Measurements from ENCODE around the gene ATP5MK. TPM values are rescaled to one million over a fixed set of nuclear protein-coding genes. Genes with fewer than 3 reads are reported as not detected.
"Not testable (repeated sequence)": the region's sequence is repeated elsewhere in the genome, so short reads cannot be mapped to it uniquely, and the experiment has no call there.

The ATP5MK gene
- polyA plus RNA-seq, 1 of the 3 experiments (the other 2 are of a cell fraction) = 408 TPM

GRCh38 chr10:103355906-103356599 is 40.2 kb downstream of the ATP5MK start:
- Histone ChIP-seq H3K9ac (no peak overlapping the region), H3K9me2 (no peaks in the 10 kb centered on the region), H3K79me2 (ENCODE audit: insufficient read depth) (no peaks in the 10 kb centered on the region), H3K9me3 (no peaks in the 10 kb centered on the region), H3K4me1 (ENCODE audit: control insufficient read depth in 1 of 2, insufficient read depth in 2 of 2, low read depth in 1 of 2, low read length in 1 of 2) (no peaks in the 10 kb centered on the region), H3K27ac (ENCODE audit: low read depth in 2 of 2, low read length in 1 of 2) (no peak overlapping the region), H3K36me3 (replicated peaks in 1 of 2; ENCODE audit: control insufficient read depth in 1 of 2, insufficient read depth in 2 of 2, low read length in 1 of 2) (no peaks in the 10 kb centered on the region), H3K27me3 (ENCODE audit: insufficient read depth) (no peaks in the 10 kb centered on the region), H3K4me3 (ENCODE audit: low read depth in 2 of 2, low read length in 1 of 2) (no peak overlapping the region), H3K4me2 (no peak overlapping the region), H4K20me1 (ENCODE audit: insufficient read depth) (no peaks in the 10 kb centered on the region), H3F3A (replicated peaks; ENCODE audit: insufficient read depth) (peaks cover 3% of the 10 kb centered on the region), H2AFZ (ENCODE audit: low read depth) (no peak overlapping the region)
- DNase-seq = no peak
- ChIA-PET POLR2A (interaction anchor here (0.6 kb wide), 1 partner anchor 374 kb away, joined by 3 read pairs; no protein-coding TSS in a partner anchor), CTCF (no interaction called here)
- no peak for TF ChIP-seq FOXM1 (IDR thresholded peaks at IDR 0.05; ENCODE audit: low read depth)
- no peak for TF ChIP-seq USF1 (IDR thresholded peaks at IDR 0.05; ENCODE audit: borderline replicate concordance, low read depth)
- TF ChIP-seq ELF1 (IDR thresholded peaks at IDR 0.05) = no peak
- TF ChIP-seq EP300 (IDR thresholded peaks at IDR 0.05; ENCODE audit: borderline replicate concordance in 1 of 2, low read depth in 1 of 2, low read length in 1 of 2) = no peak
- TF ChIP-seq, protein P1, sequence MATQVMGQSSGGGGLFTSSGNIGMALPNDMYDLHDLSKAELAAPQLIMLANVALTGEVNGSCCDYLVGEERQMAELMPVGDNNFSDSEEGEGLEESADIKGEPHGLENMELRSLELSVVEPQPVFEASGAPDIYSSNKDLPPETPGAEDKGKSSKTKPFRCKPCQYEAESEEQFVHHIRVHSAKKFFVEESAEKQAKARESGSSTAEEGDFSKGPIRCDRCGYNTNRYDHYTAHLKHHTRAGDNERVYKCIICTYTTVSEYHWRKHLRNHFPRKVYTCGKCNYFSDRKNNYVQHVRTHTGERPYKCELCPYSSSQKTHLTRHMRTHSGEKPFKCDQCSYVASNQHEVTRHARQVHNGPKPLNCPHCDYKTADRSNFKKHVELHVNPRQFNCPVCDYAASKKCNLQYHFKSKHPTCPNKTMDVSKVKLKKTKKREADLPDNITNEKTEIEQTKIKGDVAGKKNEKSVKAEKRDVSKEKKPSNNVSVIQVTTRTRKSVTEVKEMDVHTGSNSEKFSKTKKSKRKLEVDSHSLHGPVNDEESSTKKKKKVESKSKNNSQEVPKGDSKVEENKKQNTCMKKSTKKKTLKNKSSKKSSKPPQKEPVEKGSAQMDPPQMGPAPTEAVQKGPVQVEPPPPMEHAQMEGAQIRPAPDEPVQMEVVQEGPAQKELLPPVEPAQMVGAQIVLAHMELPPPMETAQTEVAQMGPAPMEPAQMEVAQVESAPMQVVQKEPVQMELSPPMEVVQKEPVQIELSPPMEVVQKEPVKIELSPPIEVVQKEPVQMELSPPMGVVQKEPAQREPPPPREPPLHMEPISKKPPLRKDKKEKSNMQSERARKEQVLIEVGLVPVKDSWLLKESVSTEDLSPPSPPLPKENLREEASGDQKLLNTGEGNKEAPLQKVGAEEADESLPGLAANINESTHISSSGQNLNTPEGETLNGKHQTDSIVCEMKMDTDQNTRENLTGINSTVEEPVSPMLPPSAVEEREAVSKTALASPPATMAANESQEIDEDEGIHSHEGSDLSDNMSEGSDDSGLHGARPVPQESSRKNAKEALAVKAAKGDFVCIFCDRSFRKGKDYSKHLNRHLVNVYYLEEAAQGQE (IDR thresholded peaks at IDR 0.05; ENCODE audit: low read depth, low read length) = no peak
- TF ChIP-seq NFIC (IDR thresholded peaks at IDR 0.05; ENCODE audit: borderline replicate concordance) = no peak
- TF ChIP-seq RFX5 (IDR thresholded peaks at IDR 0.05; ENCODE audit: low read length) = no peak
- no peak for TF ChIP-seq TCF12 (IDR thresholded peaks at IDR 0.05)
- no peak for TF ChIP-seq CHD2 (IDR thresholded peaks at IDR 0.05; ENCODE audit: low read length, partially characterized antibody)
- TF ChIP-seq, protein P2, sequence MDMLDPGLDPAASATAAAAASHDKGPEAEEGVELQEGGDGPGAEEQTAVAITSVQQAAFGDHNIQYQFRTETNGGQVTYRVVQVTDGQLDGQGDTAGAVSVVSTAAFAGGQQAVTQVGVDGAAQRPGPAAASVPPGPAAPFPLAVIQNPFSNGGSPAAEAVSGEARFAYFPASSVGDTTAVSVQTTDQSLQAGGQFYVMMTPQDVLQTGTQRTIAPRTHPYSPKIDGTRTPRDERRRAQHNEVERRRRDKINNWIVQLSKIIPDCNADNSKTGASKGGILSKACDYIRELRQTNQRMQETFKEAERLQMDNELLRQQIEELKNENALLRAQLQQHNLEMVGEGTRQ (IDR thresholded peaks at IDR 0.05; ENCODE audit: borderline replicate concordance, low read depth, low read length) = no peak
- TF ChIP-seq, protein P3, sequence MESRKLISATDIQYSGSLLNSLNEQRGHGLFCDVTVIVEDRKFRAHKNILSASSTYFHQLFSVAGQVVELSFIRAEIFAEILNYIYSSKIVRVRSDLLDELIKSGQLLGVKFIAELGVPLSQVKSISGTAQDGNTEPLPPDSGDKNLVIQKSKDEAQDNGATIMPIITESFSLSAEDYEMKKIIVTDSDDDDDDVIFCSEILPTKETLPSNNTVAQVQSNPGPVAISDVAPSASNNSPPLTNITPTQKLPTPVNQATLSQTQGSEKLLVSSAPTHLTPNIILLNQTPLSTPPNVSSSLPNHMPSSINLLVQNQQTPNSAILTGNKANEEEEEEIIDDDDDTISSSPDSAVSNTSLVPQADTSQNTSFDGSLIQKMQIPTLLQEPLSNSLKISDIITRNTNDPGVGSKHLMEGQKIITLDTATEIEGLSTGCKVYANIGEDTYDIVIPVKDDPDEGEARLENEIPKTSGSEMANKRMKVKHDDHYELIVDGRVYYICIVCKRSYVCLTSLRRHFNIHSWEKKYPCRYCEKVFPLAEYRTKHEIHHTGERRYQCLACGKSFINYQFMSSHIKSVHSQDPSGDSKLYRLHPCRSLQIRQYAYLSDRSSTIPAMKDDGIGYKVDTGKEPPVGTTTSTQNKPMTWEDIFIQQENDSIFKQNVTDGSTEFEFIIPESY (IDR thresholded peaks at IDR 0.05; ENCODE audit: borderline replicate concordance, low read depth) = no peak
- no peak for TF ChIP-seq PBX3 (IDR thresholded peaks at IDR 0.05)
- no peak for TF ChIP-seq TEAD4 (IDR thresholded peaks at IDR 0.05; ENCODE audit: borderline replicate concordance, insufficient read depth)
- no peak for TF ChIP-seq POLR2AphosphoS5 (IDR thresholded peaks at IDR 0.05; ENCODE audit: low read depth, low read length)
- TF ChIP-seq RXRA (IDR thresholded peaks at IDR 0.05; ENCODE audit: borderline replicate concordance, low read depth) = no peak
- no peak for TF ChIP-seq FOXJ3 (CRISPR knock-in tag; IDR thresholded peaks at IDR 0.05)
- TF ChIP-seq CTCF (IDR thresholded peaks at IDR 0.05) = no peak
- no peak for TF ChIP-seq RAD21 (IDR thresholded peaks at IDR 0.05; ENCODE audit: low read length)
- 65% methylated on average over 5 of the region's 5 CpGs for WGBS (ENCODE audit: low lambda C conversion rate)

- H4K20me1 ChIP-seq (ENCODE audit: insufficient read depth); H3K36me3 ChIP-seq (replicated peaks in 1 of 2; ENCODE audit: control insufficient read depth in 1 of 2, insufficient read depth in 2 of 2, low read length in 1 of 2); H3K4me3 ChIP-seq (ENCODE audit: low read depth in 2 of 2, low read length in 1 of 2); H3K9me3 ChIP-seq; H3K27me3 ChIP-seq (ENCODE audit: insufficient read depth); CTCF ChIA-PET; H2AFZ ChIP-seq (ENCODE audit: low read depth); H3K27ac ChIP-seq (ENCODE audit: low read depth in 2 of 2, low read length in 1 of 2); POLR2A ChIA-PET; H3K9me2 ChIP-seq; H3K4me2 ChIP-seq; H3K9ac ChIP-seq; DNase-seq; H3K4me1 ChIP-seq (ENCODE audit: control insufficient read depth in 1 of 2, insufficient read depth in 2 of 2, low read depth in 1 of 2, low read length in 1 of 2): not testable (repeated sequence)
- WGBS (ENCODE audit: low lambda C conversion rate) = 94% methylated on average over 4 of the region's 4 CpGs
- peaks cover 13% of the 10 kb centered on the region for H3K79me2 ChIP-seq (ENCODE audit: insufficient read depth)
- peaks cover 11% of the 10 kb centered on the region for H3F3A ChIP-seq (replicated peaks; ENCODE audit: insufficient read depth)
These were observed 41.7 kb downstream of the ATP5MK start for GRCh38 chr10:103354567-103354966.
